Nephron progenitor cell (in vitro differentiated cells): Measurements from ENCODE around the gene MECP2.

ENCODE experiments used
- DNase-seq: peaks from one replicate; pipeline ENCODE4 v3.0.0; 2021
- H3K27ac Mint-ChIP-seq: 2 replicates; pipeline ENCODE4 v1.8.0; 2021; ENCODE audit warnings: mild to moderate bottlenecking, moderate library complexity, mixed read lengths
- H3K27me3 Mint-ChIP-seq: 2 replicates; pipeline ENCODE4 v1.8.0; 2021; ENCODE audit warnings: mild to moderate bottlenecking, low read depth, mixed read lengths; ENCODE audit not compliant: poor library complexity
- H3K36me3 Mint-ChIP-seq: 2 replicates; pipeline ENCODE4 v1.8.0; 2021; ENCODE audit warnings: low read depth, mixed read lengths
- H3K4me1 Mint-ChIP-seq: 2 replicates; pipeline ENCODE4 v1.8.0; 2021; ENCODE audit warnings: mixed read lengths
- H3K4me3 Mint-ChIP-seq: 2 replicates; pipeline ENCODE4 v1.8.0; 2021; ENCODE audit warnings: mild to moderate bottlenecking, moderate library complexity, mixed read lengths
- H3K9me3 Mint-ChIP-seq: 2 replicates; pipeline ENCODE4 v1.8.0; 2021; ENCODE audit warnings: mild to moderate bottlenecking, moderate library complexity, mixed read lengths
- CTCF ChIP-seq: fragments of 200-600 bp; sonication (generic); IDR thresholded peaks from 2 replicates; pipeline ENCODE4 v1.5.0; 2021; ENCODE audit warnings: antibody characterized with exemption

MECP2 gene

DNA sequence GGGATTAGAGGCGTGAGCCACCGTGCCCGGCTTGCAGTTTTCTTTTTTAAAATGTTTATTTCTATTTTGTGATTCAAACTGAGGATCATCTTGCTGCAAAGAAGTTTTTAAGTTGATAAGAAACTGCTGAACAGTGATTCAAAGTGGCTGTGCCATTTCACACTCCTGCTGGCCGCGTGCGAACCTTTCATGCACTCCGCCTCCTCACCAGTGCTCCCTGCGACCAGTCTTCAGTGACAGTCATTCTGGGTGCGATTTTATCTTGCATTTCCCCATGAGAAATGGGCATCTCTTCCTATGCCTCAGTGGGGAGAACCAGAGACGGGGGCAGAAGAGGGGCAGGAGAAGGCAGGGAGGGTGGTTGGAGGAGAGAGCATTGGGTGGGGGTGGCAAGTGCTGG, 103.5 kb downstream of the MECP2 start:
- no peak for DNase-seq
- Mint-ChIP-seq H3K4me1 (peaks cover 23% of the 10 kb centered on the region), H3K27ac (no peak overlapping the region), H3K4me3 (no peak overlapping the region), H3K36me3 (no peaks in the 10 kb centered on the region), H3K27me3 (peaks cover 3% of the 10 kb centered on the region), H3K9me3 (peaks cover 72% of the 10 kb centered on the region)
- no peak for TF ChIP-seq CTCF

GRCh38 chrX:153993079-153993478, 104.4 kb downstream of the MECP2 start:
- peaks cover 69% of the 10 kb centered on the region for H3K9me3 Mint-ChIP-seq
- DNase-seq, result no peak
- H3K4me3 Mint-ChIP-seq, result no peak overlapping the region
- peaks cover 24% of the 10 kb centered on the region for H3K4me1 Mint-ChIP-seq
- no peak for TF ChIP-seq CTCF
- H3K27ac Mint-ChIP-seq, result no peak overlapping the region
- peaks cover 3% of the 10 kb centered on the region for H3K27me3 Mint-ChIP-seq
- no peaks in the 10 kb centered on the region for H3K36me3 Mint-ChIP-seq

DNA sequence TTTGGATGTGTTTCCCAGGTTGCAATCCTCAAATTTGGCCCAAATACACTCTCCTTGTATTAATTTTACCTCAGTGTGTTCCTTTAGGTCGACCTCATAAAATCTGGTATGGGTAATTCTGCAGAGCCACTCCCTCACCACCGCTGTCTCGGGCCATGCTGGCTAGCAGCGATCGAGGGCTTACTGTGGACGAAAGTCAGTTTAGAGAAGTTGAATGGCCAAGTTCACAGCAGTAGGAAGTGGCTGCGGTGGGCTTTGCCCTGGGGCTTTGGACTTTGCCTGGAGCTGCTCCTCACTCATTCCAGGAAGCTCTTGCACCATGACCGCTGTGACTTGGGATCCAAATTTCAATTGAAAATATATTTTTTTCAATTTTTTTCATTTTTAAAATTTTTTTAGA, 105.3 kb downstream of the MECP2 start:
- peaks cover 25% of the 10 kb centered on the region for H3K4me1 Mint-ChIP-seq
- TF ChIP-seq CTCF, result no peak
- DNase-seq, result no peak
- no peak overlapping the region for H3K4me3 Mint-ChIP-seq
- no peaks in the 10 kb centered on the region for H3K36me3 Mint-ChIP-seq
- H3K9me3 Mint-ChIP-seq, result peaks cover 67% of the 10 kb centered on the region
- no peak overlapping the region for H3K27ac Mint-ChIP-seq
- peaks cover 4% of the 10 kb centered on the region for H3K27me3 Mint-ChIP-seq

DNA sequence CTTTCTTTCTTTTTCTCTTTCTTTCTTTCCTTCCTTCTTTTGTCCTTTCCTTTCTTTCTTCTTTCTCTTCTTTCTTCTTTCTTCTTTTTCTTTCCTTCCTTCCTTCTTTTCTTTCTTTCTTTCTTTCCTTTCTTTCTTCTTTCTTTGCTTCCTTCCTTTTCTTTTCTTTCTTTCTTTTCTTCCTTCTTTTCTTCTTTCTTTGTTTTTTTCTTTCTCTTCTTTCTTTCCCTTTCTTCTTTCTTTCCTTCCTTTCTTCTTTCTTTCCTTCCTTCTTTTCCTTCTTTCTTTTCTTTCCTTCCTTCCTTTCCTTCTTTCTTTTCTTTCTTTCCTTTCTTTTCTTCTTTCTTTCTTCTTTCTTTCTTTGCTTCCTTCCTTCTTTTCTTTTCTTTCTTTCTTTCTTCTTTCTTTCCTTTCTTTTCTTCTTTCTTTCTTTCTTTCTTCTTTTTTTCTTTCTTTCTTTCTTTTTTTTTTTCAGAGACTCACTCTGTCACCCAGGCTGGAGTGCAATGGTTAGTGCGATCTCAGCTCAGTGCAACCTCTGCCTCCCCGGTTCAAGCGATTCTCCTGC, 106.4 kb downstream of the MECP2 start:
- no peak for DNase-seq
- TF ChIP-seq CTCF, result no peak
- no peaks in the 10 kb centered on the region for H3K36me3 Mint-ChIP-seq
- H3K4me3 Mint-ChIP-seq, result no peak overlapping the region
- no peak overlapping the region for H3K27ac Mint-ChIP-seq
- H3K9me3 Mint-ChIP-seq, result peaks cover 60% of the 10 kb centered on the region
- H3K4me1 Mint-ChIP-seq, result peaks cover 28% of the 10 kb centered on the region
- peaks cover 5% of the 10 kb centered on the region for H3K27me3 Mint-ChIP-seq

GRCh38 chrX:153989973-153990655, 107.4 kb downstream of the MECP2 start:
- Mint-ChIP-seq H3K9me3 (peaks cover 54% of the 10 kb centered on the region), H3K4me3 (no peak overlapping the region), H3K4me1 (peaks cover 25% of the 10 kb centered on the region), H3K36me3 (no peaks in the 10 kb centered on the region), H3K27me3 (peaks cover 5% of the 10 kb centered on the region), H3K27ac (no peak overlapping the region)
- DNase-seq, result no peak
- no peak for TF ChIP-seq CTCF

DNA sequence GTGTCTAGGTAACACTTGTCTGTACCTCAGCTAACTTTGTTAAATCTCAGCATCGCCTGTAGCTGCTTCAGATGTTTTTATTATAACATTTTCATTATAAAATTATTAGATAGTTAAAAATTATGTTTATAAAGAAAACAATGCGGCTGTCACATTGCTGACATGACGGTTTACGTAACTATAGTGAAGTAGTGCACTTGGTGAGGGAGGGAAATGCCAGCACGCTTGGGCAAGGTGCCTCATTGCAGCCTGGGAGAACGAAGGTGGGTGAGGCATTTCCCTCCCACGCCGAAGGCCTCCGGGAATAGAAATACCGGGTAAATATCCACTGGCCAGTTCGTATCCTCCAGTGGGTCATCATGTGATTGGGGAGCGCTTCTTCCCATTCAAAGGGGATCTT, 109.0 kb downstream of the MECP2 start:
- Mint-ChIP-seq H3K9me3 (peaks cover 52% of the 10 kb centered on the region), H3K36me3 (no peaks in the 10 kb centered on the region), H3K27me3 (peaks cover 5% of the 10 kb centered on the region), H3K27ac (no peak overlapping the region), H3K4me3 (no peak overlapping the region), H3K4me1 (peaks cover 21% of the 10 kb centered on the region)
- no peak for TF ChIP-seq CTCF
- no peak for DNase-seq
